Embryonic facial prominence (tissue), 1 donor: ENCODE results near the gene POGZ.
"Not testable (repeated sequence)": the region's sequence is repeated elsewhere in the genome, so short reads cannot be mapped to it uniquely, and the experiment has no call there.

Experiments
- DNase-seq: peaks from one replicate; pipeline ENCODE4 v3.0.0-alpha.2; 2016; ENCODE audit errors: extremely low spot score

The POGZ gene

DNA sequence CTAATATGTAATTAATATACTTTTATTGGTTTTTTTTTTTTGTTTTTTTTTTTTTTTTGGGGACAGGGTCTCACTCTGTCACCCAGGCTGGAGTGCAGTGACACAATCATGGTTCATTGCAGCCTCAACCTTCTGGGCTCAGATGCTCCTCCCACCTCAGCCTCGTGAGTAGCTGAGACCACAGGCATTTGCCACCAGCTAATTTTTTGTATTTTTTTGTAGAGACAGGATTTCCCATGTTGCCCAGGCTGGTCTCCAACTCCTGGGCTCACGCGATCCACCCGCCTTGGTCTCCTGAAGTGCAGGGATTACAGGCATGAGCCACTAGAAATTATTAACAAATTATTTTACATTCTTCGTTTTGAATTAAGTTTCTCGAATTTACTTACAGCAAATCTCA is 16.8 kb upstream of the POGZ start:
- DNase-seq: no peak

DNA sequence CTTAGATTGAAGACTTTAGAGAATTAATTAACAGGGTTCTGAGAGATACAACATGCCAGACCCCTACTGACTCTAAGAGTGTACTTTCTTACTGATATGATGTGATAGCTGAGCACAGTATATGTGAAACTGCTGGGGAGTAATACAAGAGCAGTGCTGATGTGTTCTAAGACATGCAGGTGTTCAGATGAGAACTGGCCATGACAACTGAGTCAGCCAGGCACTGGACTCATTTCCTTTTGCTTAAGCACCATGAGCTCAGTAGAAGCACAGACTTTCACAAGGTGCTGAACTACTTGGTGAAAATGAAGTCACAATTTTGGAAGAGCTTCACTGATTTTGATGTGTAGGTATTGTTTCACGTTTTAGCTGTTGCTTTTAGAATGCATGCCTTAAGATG is 15.9 kb upstream of the POGZ start:
- no peak for DNase-seq

- no peak for DNase-seq
Measured at GRCh38 chr1:151474745-151475144, 15.5 kb upstream of the POGZ start.

GRCh38 chr1:151472856-151473731 is 13.8 kb upstream of the POGZ start:
- peak; percentile 60 for DNase-seq

GRCh38 chr1:151465026-151465425 is 5.7 kb upstream of the POGZ start:
- DNase-seq: no peak

DNA sequence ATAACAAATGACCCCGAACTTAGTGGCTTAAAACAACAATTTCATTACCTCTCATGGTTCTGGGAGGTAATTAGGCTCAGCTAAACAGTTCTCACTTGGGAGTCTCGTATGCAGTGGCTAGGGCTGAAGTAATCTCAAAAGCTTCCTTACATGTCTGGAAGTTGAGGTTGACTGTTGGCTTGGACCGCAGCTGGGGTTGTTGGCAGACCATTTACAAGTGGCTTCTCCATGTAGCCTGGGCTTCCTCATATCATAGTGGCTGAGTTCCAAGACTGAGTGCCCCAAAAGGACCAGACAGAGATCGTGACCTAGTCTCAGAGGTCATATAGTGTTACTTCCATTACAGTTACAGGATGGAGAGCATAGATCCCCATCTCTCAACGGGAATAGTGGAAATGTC is 2.4 kb upstream of the POGZ start:
- no peak for DNase-seq

DNA sequence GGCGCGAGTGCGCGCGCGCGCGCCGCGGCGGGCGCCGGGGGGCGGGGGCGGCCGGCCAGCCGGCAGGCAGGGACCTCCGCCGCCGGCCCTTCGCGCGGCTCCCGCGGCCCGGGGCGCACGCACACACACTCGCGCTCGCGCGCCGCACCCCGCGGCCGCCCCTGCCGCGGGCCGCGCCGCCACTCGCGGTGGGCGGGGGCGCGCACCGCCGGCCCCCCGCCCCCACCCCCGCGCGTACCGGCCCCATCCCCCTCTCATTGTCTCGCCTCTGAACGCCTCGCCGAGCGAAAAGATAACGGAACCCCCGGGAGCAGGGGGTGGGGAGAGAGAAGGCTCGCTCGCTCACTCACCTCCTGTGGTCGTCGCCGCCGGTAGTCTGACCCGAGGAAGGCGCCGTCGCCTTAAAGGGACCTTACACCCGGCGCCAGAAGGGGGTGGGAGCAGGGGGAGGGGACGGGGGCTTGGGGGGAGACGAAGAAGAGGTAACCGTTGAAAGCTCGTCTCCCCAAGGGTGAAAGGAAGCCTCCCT is 428 bp downstream of the POGZ start:
- DNase-seq: peak; percentile 52

DNA sequence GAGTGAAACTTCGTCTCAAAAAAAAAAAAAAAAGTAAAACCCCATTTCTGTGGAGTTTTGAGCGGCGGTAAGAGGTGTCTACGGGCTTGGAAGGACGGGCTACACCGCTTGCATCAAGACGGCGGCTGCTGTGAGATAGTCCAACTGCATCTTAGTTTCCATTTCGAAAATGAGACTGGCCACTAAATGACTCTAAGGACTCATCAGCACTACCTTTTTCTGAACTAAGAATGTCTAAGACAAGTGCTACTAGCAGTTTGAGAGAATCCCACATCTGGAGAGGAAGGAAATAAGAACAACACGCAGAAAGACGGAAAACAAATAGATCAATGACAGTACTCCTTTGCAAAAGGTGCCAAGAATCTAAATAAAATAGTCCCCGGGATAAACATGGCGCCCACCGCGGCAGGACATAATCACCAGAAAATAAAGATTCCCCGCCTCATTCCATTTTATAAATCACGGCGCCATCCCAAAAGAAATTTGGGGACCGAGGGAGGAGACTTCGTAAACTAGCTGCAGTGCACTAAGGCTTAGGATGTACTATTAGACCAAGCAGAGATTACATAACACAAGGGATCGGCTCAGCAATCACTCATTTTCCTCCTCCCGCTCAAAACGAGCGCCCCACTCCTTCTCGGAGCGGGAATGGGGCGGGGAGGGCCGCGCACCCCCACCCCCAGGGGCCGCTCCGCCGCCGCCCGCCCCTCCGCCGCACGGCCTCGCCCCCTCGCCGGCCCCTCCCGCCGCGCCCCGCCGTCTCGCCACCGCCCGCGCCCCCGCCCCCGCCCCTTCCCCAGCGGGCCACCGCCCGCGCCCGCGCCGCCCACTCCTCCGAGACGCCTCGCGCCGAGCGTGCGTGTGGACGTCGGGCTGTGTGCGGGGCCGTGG is 1.1 kb downstream of the POGZ start:
- peak; percentile 88 for DNase-seq

GRCh38 chr1:151455966-151456365 is 3.3 kb downstream of the POGZ start:
- DNase-seq: no peak

DNA sequence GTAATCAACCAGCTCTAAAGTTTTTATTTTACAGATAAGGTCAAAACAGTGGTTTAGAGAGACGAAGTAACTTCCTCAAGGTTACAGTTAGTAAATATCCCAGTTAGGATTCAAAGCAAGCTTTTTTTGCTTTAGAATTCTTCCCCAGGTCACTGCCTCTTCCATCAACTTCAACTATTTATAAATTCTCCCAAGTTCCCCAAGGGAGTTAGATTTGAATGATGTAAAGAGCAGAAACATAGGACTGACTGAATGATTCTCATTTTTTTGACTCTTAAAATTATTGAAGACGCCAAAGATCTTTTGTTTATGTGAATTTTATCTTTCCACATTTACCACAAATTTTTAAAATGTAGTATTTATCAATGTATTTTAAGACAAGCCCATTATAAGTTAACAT is 4.1 kb downstream of the POGZ start:
- no peak for DNase-seq

GRCh38 chr1:151447696-151448095 is 11.6 kb downstream of the POGZ start:
- DNase-seq: no peak

- DNase-seq: no peak
Measured at GRCh38 chr1:151444783-151445177, 14.5 kb downstream of the POGZ start.

- DNase-seq: no peak
Measured at GRCh38 chr1:151443846-151444782, 15.2 kb downstream of the POGZ start.

- DNase-seq: not testable (repeated sequence)
Measured at GRCh38 chr1:151437396-151437795, 21.9 kb downstream of the POGZ start.

GRCh38 chr1:151436985-151437384 is 22.3 kb downstream of the POGZ start:
- no peak for DNase-seq

DNA sequence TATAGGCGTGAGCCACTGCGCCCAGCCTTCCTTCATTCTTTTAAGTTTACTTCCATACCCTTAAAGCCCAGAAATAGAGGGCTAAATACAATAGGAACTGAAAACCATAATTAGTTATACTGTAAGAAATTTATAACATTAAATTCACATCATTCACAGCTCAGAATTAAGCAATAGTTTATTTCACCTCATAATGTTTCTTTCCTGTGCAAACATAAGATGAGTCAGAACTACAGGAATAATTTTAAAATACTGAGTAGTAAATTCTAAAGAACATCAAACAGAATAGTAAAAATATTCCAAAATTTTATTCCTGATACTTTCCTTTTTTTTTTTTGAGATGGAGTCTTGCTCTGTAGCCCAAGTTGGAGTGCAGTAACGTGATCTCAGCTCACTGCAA is 24.1 kb downstream of the POGZ start:
- no peak for DNase-seq

DNA sequence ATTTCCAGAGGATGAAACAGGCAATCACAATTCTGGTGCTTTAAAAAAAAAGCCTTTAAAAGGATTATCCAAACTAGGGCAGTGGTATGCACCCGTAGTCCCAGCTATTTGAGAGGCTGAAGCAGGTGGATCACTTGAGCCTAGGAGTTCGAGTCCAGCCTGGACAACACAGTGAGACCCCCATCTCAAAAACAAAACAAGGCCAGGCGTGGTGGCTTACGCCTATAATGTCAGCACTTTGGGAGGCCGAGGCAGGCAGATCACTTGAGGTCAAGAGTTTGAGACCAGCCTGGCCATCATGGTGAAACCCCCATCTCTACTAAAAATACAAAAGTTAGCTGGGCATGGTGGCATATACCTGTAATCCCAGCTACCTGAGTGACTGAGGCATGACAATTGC is 25.5 kb downstream of the POGZ start:
- not testable (repeated sequence) for DNase-seq

DNA sequence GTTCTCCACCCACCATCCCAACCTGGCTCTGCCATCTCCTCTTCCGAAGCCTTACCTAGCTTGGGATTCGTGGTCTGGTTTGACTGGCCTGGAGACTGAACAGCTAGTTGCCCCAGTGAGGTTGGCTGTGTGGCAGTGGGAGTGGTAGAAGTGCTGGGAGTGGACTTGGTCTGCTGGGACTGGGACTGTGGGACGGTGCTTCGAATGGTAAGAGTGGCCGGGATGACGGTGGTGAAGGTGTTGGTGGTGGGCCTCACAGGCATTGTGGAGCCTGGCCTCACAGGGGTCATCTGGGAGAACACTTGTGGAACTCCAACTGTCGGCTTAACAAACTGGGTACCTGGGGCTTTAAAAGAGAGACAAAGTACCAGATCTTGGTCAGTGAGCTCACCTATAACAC is 31.2 kb downstream of the POGZ start:
- no peak for DNase-seq

- DNase-seq: no peak
Measured at GRCh38 chr1:151425103-151425502, 34.2 kb downstream of the POGZ start.

DNA sequence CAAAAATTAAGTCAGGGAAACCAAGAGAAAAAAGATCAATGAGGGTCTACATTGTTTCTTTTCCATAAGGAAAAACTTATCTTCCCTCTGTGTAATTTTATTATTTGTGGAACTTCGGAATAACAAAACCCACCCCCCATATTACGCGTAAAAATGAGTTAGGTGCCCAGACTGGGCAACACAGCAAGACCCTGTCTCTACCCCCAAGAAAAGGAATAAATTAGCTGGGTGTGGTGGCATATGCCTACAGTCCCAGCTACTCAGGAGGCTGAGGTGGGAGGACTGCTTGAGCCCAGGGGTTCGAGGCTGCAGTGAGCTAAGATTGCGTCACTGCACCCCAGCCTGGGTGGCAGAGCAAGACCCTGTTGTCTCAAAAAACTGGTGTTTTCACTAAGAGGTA is 39.5 kb downstream of the POGZ start:
- no peak for DNase-seq

GRCh38 chr1:151418081-151418480 is 41.2 kb downstream of the POGZ start:
- DNase-seq: no peak
